Muscle layer of duodenum (tissue), 2 donors: ENCODE results near the gene MRPL20.
"Not testable (repeated sequence)": the region's sequence is repeated elsewhere in the genome, so short reads cannot be mapped to it uniquely, and the experiment has no call there.

Experiments used
- H3K27ac ChIP-seq: one replicate; pipeline ENCODE4 v1.7.0; 2013; ENCODE audit warnings: mild to moderate bottlenecking, low read length
- H3K27me3 ChIP-seq: one replicate; pipeline ENCODE4 v1.7.0; 2013; ENCODE audit warnings: low read depth, mild to moderate bottlenecking, control low read depth, low read length
- H3K36me3 ChIP-seq, 2 donors: one replicate each; pipeline ENCODE4 v1.7.0; 2013; ENCODE audit warnings: low read length in 2 of 2, control low read depth in 1 of 2, mild to moderate bottlenecking in 1 of 2; ENCODE audit not compliant: insufficient read depth in 2 of 2, control insufficient read depth in 1 of 2
- H3K4me1 ChIP-seq, 2 donors: one replicate each; pipeline ENCODE4 v1.7.0; 2013; ENCODE audit warnings: low read length in 2 of 2, mild to moderate bottlenecking in 2 of 2, control low read depth in 1 of 2, moderate library complexity in 1 of 2; ENCODE audit not compliant: insufficient read depth in 2 of 2, control insufficient read depth in 1 of 2
- H3K4me3 ChIP-seq, 2 donors: one replicate each; pipeline ENCODE4 v1.7.0; 2013; ENCODE audit warnings: low read length in 2 of 2, low read depth in 1 of 2, mild to moderate bottlenecking in 1 of 2
- H3K9me3 ChIP-seq, 2 donors: one replicate each; pipeline ENCODE4 v1.7.0; 2013; ENCODE audit warnings: low read length in 2 of 2, control low read depth in 1 of 2, mild to moderate bottlenecking in 1 of 2; ENCODE audit not compliant: control insufficient read depth in 1 of 2
- donor health status: healthy.

Gene MRPL20

GRCh38 chr1:1374589-1374928 lies 32.5 kb downstream of the MRPL20 start:
- H3K4me3 ChIP-seq = peak overlapping the region; percentile 67 to 85
- H3K36me3 ChIP-seq = peaks cover 0 to 12% of the 10 kb centered on the region in 2 donors
- peaks cover 6 to 39% of the 10 kb centered on the region in 2 donors for H3K4me1 ChIP-seq
- no peaks in the 10 kb centered on the region for H3K27me3 ChIP-seq
- H3K27ac ChIP-seq = peak overlapping the region; percentile 51
- H3K9me3 ChIP-seq = no peaks in the 10 kb centered on the region

- Histone ChIP-seq H3K9me3 (no peaks in the 10 kb centered on the region), H3K27ac (peak overlapping the region; percentile 51), H3K4me1 (peaks cover 6 to 39% of the 10 kb centered on the region in 2 donors), H3K36me3 (peaks cover 0 to 12% of the 10 kb centered on the region in 2 donors), H3K27me3 (no peaks in the 10 kb centered on the region), H3K4me3 (peak overlapping the region; percentile 67 to 85)
These were observed 33.1 kb downstream of the MRPL20 start for GRCh38 chr1:1373815-1374588.

- Histone ChIP-seq H3K27ac (no peak overlapping the region), H3K27me3 (no peaks in the 10 kb centered on the region), H3K36me3 (peaks cover 0 to 12% of the 10 kb centered on the region in 2 donors), H3K4me3 (no peak overlapping the region), H3K4me1 (peaks cover 6 to 39% of the 10 kb centered on the region in 2 donors), H3K9me3 (no peaks in the 10 kb centered on the region)
These were observed 33.9 kb downstream of the MRPL20 start for GRCh38 chr1:1373051-1373814.

GRCh38 chr1:1371746-1372711 lies 35.1 kb downstream of the MRPL20 start:
- peaks cover 6 to 39% of the 10 kb centered on the region in 2 donors for H3K4me1 ChIP-seq

GRCh38 chr1:1371364-1371745 lies 35.7 kb downstream of the MRPL20 start:
- peaks cover 0 to 12% of the 10 kb centered on the region in 2 donors for H3K36me3 ChIP-seq
- no peaks in the 10 kb centered on the region for H3K27me3 ChIP-seq
- H3K9me3 ChIP-seq = no peaks in the 10 kb centered on the region
- H3K4me1 ChIP-seq = peaks cover 6 to 39% of the 10 kb centered on the region in 2 donors
- no peak overlapping the region for H3K27ac ChIP-seq
- H3K4me3 ChIP-seq = no peak overlapping the region

More at GRCh38 chr1:1371746-1372711, 35.1 kb downstream of the MRPL20 start:
- H3K9me3 ChIP-seq = no peaks in the 10 kb centered on the region
- H3K27ac ChIP-seq = no peak overlapping the region
- H3K4me3 ChIP-seq = no peak overlapping the region
- peaks cover 0 to 12% of the 10 kb centered on the region in 2 donors for H3K36me3 ChIP-seq
- no peaks in the 10 kb centered on the region for H3K27me3 ChIP-seq

GRCh38 chr1:1370771-1371300 lies 36.3 kb downstream of the MRPL20 start:
- no peaks in the 10 kb centered on the region for H3K27me3 ChIP-seq
- no peaks in the 10 kb centered on the region for H3K9me3 ChIP-seq
- H3K4me3 ChIP-seq = no peak overlapping the region
- peaks cover 0 to 12% of the 10 kb centered on the region in 2 donors for H3K36me3 ChIP-seq
- H3K27ac ChIP-seq = no peak overlapping the region
- H3K4me1 ChIP-seq = peaks cover 6 to 34% of the 10 kb centered on the region in 2 donors

GRCh38 chr1:1370094-1370493 lies 37.0 kb downstream of the MRPL20 start:
- H3K4me1 ChIP-seq = peaks cover 6 to 33% of the 10 kb centered on the region in 2 donors
- H3K36me3 ChIP-seq = peaks cover 0 to 12% of the 10 kb centered on the region in 2 donors
- H3K9me3 ChIP-seq, H3K27me3 ChIP-seq, H3K4me3 ChIP-seq, H3K27ac ChIP-seq: not testable (repeated sequence)

GRCh38 chr1:1367315-1367714 lies 39.8 kb downstream of the MRPL20 start:
- Histone ChIP-seq H3K4me1 (peaks cover 0 to 12% of the 10 kb centered on the region in 2 donors), H3K36me3 (no peaks in the 10 kb centered on the region), H3K4me3 (no peak overlapping the region), H3K27ac (no peak overlapping the region), H3K27me3 (no peaks in the 10 kb centered on the region), H3K9me3 (no peaks in the 10 kb centered on the region)

- no peak overlapping the region for H3K27ac ChIP-seq
- no peaks in the 10 kb centered on the region for H3K9me3 ChIP-seq
- no peak overlapping the region for H3K4me3 ChIP-seq
- peaks cover 0 to 8% of the 10 kb centered on the region in 2 donors for H3K4me1 ChIP-seq
- no peaks in the 10 kb centered on the region for H3K36me3 ChIP-seq
- H3K27me3 ChIP-seq = no peaks in the 10 kb centered on the region
These were observed 40.4 kb downstream of the MRPL20 start for GRCh38 chr1:1366699-1367066.

GRCh38 chr1:1365875-1366698 lies 41.0 kb downstream of the MRPL20 start:
- no peak overlapping the region for H3K4me3 ChIP-seq
- peaks cover 1 to 6% of the 10 kb centered on the region in 2 donors for H3K4me1 ChIP-seq
- no peak overlapping the region for H3K27ac ChIP-seq
- H3K27me3 ChIP-seq = no peaks in the 10 kb centered on the region
- no peaks in the 10 kb centered on the region for H3K9me3 ChIP-seq
- H3K36me3 ChIP-seq = no peaks in the 10 kb centered on the region
